Glutamatergic neuron (in vitro differentiated cells): ENCODE results near the gene PDK2. TPM values are rescaled to one million over a fixed set of nuclear protein-coding genes. Genes with fewer than 3 reads are reported as not detected.

Experiments
- DNase-seq: peaks from one replicate; pipeline ENCODE4 v3.0.0; 2022
- H3K27ac Mint-ChIP-seq: one replicate; pipeline ENCODE4 v1.8.0; 2020; ENCODE audit warnings: mild to moderate bottlenecking, mixed read lengths, inconsistent platforms; ENCODE audit not compliant: unreplicated experiment
- H3K27me3 Mint-ChIP-seq: one replicate; pipeline ENCODE4 v1.8.0; 2020; ENCODE audit warnings: mild to moderate bottlenecking, moderate library complexity, mixed read lengths, inconsistent platforms; ENCODE audit not compliant: unreplicated experiment
- H3K36me3 Mint-ChIP-seq: one replicate; pipeline ENCODE4 v1.8.0; 2020; ENCODE audit warnings: mild to moderate bottlenecking, mixed read lengths, inconsistent platforms; ENCODE audit not compliant: unreplicated experiment
- H3K4me1 Mint-ChIP-seq: one replicate; pipeline ENCODE4 v1.8.0; 2020; ENCODE audit warnings: mild to moderate bottlenecking, low read depth, mixed read lengths, inconsistent platforms; ENCODE audit not compliant: unreplicated experiment
- H3K4me3 Mint-ChIP-seq: one replicate; pipeline ENCODE4 v1.8.0; 2020; ENCODE audit warnings: mild to moderate bottlenecking, mixed read lengths, inconsistent platforms; ENCODE audit not compliant: unreplicated experiment
- H3K9me3 Mint-ChIP-seq: one replicate; pipeline ENCODE4 v1.8.0; 2020; ENCODE audit warnings: mild to moderate bottlenecking, moderate library complexity, mixed read lengths, inconsistent platforms; ENCODE audit not compliant: unreplicated experiment
- total RNA-seq: library from RNA; stranded (reverse); fragmentation: NEBNext Ultra II Directional; extraction: Animal tissue kit (Norgen Biotek cat#: 25700); gene quantifications from one replicate; pipeline ENCODE4 v1.2.1, GENCODE V29; 2021; ENCODE audit not compliant: unreplicated experiment
- TF ChIP-seq, protein P1 (sequence below): fragments of 200-600 bp; sonication (generic); IDR thresholded peaks from one replicate; pipeline ENCODE4 v1.5.0; 2021; ENCODE audit not compliant: partially characterized antibody, unreplicated experiment

PDK2 gene
- total RNA-seq, 1 donor from 2014 or later = 36.9 TPM

GRCh38 chr17:50118076-50118827, 23.1 kb downstream of the PDK2 start:
- TF ChIP-seq, protein P1, sequence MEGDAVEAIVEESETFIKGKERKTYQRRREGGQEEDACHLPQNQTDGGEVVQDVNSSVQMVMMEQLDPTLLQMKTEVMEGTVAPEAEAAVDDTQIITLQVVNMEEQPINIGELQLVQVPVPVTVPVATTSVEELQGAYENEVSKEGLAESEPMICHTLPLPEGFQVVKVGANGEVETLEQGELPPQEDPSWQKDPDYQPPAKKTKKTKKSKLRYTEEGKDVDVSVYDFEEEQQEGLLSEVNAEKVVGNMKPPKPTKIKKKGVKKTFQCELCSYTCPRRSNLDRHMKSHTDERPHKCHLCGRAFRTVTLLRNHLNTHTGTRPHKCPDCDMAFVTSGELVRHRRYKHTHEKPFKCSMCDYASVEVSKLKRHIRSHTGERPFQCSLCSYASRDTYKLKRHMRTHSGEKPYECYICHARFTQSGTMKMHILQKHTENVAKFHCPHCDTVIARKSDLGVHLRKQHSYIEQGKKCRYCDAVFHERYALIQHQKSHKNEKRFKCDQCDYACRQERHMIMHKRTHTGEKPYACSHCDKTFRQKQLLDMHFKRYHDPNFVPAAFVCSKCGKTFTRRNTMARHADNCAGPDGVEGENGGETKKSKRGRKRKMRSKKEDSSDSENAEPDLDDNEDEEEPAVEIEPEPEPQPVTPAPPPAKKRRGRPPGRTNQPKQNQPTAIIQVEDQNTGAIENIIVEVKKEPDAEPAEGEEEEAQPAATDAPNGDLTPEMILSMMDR = no peak
- peaks cover 20% of the 10 kb centered on the region for H3K27me3 Mint-ChIP-seq
- peaks cover 16% of the 10 kb centered on the region for H3K36me3 Mint-ChIP-seq
- no peak overlapping the region for H3K4me3 Mint-ChIP-seq
- peaks cover 10% of the 10 kb centered on the region for H3K9me3 Mint-ChIP-seq
- peaks cover 23% of the 10 kb centered on the region for H3K4me1 Mint-ChIP-seq
- H3K27ac Mint-ChIP-seq = no peak overlapping the region
- DNase-seq = no peak

DNA sequence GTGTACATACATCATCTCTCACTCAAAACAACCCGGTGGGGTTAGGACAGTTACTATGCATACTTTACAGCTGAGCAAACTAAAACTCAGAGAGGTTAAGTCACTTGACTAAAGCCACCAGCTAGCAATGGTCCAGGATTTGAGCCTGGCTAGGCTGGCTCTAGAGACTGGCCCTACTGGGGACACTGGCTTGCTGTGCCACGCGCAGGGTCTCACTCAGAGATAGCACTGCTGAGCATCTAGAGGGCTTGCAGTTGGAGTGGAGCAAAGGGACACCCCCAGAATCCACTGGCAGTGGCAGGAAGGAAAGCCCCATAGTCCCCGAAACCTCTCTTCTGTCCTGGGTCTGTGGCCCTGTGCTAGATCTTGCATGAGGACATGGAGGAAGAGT, 23.7 kb downstream of the PDK2 start:
- H3K4me3 Mint-ChIP-seq = no peak overlapping the region
- DNase-seq = no peak
- peaks cover 16% of the 10 kb centered on the region for H3K36me3 Mint-ChIP-seq
- no peak overlapping the region for H3K27ac Mint-ChIP-seq
- peaks cover 22% of the 10 kb centered on the region for H3K27me3 Mint-ChIP-seq
- H3K4me1 Mint-ChIP-seq = peaks cover 24% of the 10 kb centered on the region
- TF ChIP-seq, protein P1 = no peak
- peaks cover 12% of the 10 kb centered on the region for H3K9me3 Mint-ChIP-seq

DNA sequence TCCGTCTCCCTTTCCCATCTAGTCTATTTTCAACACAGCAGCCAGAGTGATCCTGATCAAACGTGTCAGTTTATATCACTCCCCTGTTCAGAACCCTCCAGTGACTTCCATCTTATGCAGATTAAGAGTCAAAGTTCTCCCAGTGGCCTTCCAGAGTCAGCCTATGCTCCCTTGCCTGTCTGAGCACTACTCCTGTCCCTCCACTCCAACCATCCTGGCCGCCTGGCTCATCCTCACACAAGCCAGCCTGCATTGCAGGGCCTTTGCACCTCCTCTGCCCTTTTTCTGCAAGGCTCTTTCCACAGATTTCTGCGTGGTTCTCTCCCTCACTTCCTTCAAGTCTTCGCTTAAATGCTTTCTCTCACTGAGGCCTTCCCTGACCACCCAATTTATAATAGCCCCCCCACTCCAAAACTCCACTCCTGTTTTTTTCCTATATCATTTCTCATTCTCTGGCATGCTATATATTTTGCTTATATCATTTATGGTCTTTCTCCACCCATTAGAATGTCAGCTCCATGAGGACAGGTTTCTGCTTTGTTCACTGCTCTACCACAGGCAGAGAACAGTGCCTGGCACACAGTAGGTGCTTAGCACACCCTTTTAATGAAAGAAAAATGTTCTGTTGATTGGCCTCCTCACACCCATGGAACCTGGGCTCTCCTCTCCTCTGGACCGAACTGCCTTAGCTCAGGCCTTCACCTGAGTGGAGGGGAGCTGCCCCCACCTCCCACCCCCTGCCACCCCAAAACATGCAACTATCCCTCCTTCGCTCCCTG, 25.5 kb downstream of the PDK2 start:
- H3K4me3 Mint-ChIP-seq = no peak overlapping the region
- TF ChIP-seq, protein P1 = no peak
- H3K4me1 Mint-ChIP-seq = peaks cover 31% of the 10 kb centered on the region
- H3K27me3 Mint-ChIP-seq = peaks cover 27% of the 10 kb centered on the region
- no peak for DNase-seq
- H3K36me3 Mint-ChIP-seq = peaks cover 11% of the 10 kb centered on the region
- peaks cover 13% of the 10 kb centered on the region for H3K9me3 Mint-ChIP-seq
- H3K27ac Mint-ChIP-seq = no peak overlapping the region

- peak overlapping the region; percentile 69 for H3K4me3 Mint-ChIP-seq
- peaks cover 8% of the 10 kb centered on the region for H3K9me3 Mint-ChIP-seq
- no peak for DNase-seq
- peaks cover 7% of the 10 kb centered on the region for H3K36me3 Mint-ChIP-seq
- H3K4me1 Mint-ChIP-seq = peaks cover 37% of the 10 kb centered on the region
- H3K27me3 Mint-ChIP-seq = peaks cover 27% of the 10 kb centered on the region
- TF ChIP-seq, protein P1 = no peak
- H3K27ac Mint-ChIP-seq = peak overlapping the region; percentile 95
Observed at GRCh38 chr17:50122945-50123344, 27.8 kb downstream of the PDK2 start.
